ENCODE measurements around the gene MPST.
"Not testable (repeated sequence)": the region's sequence is repeated elsewhere in the genome, so short reads cannot be mapped to it uniquely, and the experiment has no call there.

MPST gene

DNA sequence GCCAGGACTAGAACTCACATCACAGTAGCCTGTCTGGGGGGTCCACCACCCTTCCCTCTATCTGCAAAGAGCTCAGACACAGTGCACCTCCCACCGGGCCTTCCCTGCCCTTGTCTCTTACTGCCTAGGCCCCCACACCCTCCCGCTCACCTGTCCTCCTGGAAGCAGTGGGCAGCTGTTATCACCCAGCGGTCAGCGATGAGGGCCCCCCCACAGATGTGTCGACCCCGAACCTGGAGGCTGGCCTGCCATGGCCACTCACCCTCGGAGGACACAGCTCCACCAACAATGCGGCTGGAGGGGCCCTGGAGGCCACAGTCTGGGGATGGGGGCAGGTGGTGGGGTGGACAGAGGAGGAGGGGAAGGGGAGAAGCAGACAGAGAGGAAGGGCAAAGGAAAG lies 50.8 kb downstream of the MPST start:
- no peak overlapping the region for H3K27ac ChIP-seq (ENCODE audit: low read length)
- WGBS (ENCODE audit: insufficient coverage, insufficient read length): no CpG with 5 or more reads among the region's 8 CpGs

DNA sequence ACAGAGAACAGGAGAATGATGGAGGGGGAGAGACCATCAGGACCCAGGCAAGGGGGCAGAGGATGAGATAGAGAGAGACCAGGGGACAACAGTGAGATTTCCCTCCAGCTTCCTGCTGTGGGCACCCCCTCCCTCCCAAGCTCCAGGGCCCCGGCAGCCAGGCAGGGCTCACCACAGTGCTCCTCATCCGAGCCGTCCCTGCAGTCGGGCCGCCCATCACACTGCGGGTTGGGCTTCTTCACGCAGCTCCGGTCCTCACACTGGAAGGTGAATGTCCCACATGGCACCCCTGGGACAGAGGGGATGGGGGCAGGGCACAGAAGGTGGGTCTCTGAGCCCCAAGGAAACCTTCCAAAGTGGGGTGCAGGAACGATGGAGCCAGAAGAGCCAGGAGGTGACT lies 51.2 kb downstream of the MPST start:
- Histone ChIP-seq H3K27me3 (ENCODE audit: control insufficient read depth, insufficient read depth, low read length) (peaks cover 16% of the 10 kb centered on the region), H3K4me3 (ENCODE audit: low read length) (no peak overlapping the region), H3K27ac (ENCODE audit: low read length) (no peak overlapping the region), H3K9me3 (ENCODE audit: control insufficient read depth, insufficient read depth, low read length) (no peaks in the 10 kb centered on the region), H3K36me3 (ENCODE audit: control insufficient read depth, insufficient read depth, low read length) (no peaks in the 10 kb centered on the region), H3K4me1 (ENCODE audit: control insufficient read depth, insufficient read depth, low read length) (no peaks in the 10 kb centered on the region)
- no CpG with 5 or more reads among the region's 9 CpGs for WGBS (ENCODE audit: insufficient coverage, insufficient read length)
- DNase-seq (ENCODE audit: low read depth, low spot score): no peak

More for the DNA sequence above, 50.8 kb downstream of the MPST start:
- Histone ChIP-seq H3K4me3 (ENCODE audit: low read length) (no peak overlapping the region), H3K4me1 (ENCODE audit: control insufficient read depth, insufficient read depth, low read length) (no peaks in the 10 kb centered on the region), H3K27me3 (ENCODE audit: control insufficient read depth, insufficient read depth, low read length) (peaks cover 16% of the 10 kb centered on the region), H3K9me3 (ENCODE audit: control insufficient read depth, insufficient read depth, low read length) (no peaks in the 10 kb centered on the region), H3K36me3 (ENCODE audit: control insufficient read depth, insufficient read depth, low read length) (no peaks in the 10 kb centered on the region)
- no peak for DNase-seq (ENCODE audit: low read depth, low spot score)

DNA sequence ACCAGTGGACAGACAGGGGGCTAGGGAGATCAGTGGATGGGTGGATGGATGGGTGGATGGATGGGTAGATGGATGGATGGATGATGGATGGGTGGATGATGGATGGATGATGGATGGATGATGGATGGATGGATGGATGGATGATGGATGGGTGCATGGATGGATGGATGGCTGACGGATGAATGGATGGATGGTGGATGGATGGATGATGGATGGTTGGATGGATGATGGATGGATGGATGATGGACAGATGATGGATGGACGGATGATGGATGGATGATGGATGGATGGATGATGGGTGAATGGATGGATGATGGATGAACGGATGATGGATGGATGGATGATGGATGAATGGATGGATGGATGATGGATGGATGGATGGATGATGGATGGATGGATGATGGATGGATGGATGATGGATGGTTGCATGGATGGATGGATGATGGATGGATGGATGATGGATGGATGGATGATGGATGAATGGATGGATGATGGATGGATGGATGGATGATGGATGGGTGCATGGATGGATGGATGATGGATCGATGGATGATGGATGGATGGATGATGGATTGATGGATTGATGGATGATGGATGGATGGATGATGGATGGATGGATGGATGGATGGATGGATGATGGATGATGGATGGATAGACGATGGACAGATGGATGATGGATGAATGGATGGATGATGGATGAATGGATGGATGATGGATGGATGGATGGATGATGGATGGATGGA lies 52.5 kb downstream of the MPST start:
- not testable (repeated sequence) for DNase-seq (ENCODE audit: low read depth, low spot score); H3K9me3 ChIP-seq (ENCODE audit: control insufficient read depth, insufficient read depth, low read length); H3K4me3 ChIP-seq (ENCODE audit: low read length); H3K27ac ChIP-seq (ENCODE audit: low read length); H3K4me1 ChIP-seq (ENCODE audit: control insufficient read depth, insufficient read depth, low read length); H3K36me3 ChIP-seq (ENCODE audit: control insufficient read depth, insufficient read depth, low read length)
- WGBS (ENCODE audit: insufficient coverage, insufficient read length): 100% methylated on average over 4 of the region's 5 CpGs
- H3K27me3 ChIP-seq (ENCODE audit: control insufficient read depth, insufficient read depth, low read length): peaks cover 17% of the 10 kb centered on the region

DNA sequence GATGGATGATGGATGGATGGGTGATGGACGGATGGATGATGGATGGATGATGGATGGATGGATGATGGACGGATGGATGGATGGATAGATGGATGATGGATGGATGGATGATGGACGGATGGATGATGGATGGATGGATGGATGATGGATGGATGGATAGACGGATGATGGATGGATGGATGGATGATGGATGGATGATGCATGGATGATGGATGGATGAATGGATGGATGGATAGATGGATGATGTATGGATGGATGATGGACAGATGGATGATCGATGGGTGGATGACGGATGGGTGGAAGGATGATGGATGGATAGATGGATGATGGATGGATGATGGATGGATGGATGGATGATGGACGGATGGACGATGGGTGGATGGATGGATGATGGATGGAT lies 53.1 kb downstream of the MPST start:
- H3K36me3 ChIP-seq (ENCODE audit: control insufficient read depth, insufficient read depth, low read length): no peaks in the 10 kb centered on the region
- peaks cover 18% of the 10 kb centered on the region for H3K27me3 ChIP-seq (ENCODE audit: control insufficient read depth, insufficient read depth, low read length)
- 100% methylated on average over 8 of the region's 8 CpGs for WGBS (ENCODE audit: insufficient coverage, insufficient read length)

DNA sequence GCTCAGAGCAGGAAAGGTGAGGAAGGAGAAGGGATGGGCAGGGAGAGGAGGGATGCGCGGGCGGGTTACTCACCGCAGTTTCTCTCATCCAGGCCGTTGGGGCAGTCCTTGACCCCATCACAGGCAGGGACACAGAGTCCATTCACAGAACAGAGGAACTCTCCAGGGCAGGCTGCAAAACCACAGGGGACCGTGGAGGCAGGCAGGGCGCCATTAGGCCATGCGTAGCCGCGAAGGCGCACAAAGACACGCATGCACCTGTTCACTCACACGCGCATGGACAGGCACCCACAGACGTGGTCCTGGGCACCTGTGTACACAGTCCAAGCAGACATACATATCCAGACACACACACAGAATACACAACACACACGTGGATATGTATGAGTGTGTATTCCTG lies 55.0 kb downstream of the MPST start:
- no peaks in the 10 kb centered on the region for H3K9me3 ChIP-seq (ENCODE audit: control insufficient read depth, insufficient read depth, low read length)
- no peak overlapping the region for H3K4me3 ChIP-seq (ENCODE audit: low read length)
- DNase-seq (ENCODE audit: low read depth, low spot score): no peak
- no peaks in the 10 kb centered on the region for H3K4me1 ChIP-seq (ENCODE audit: control insufficient read depth, insufficient read depth, low read length)
- H3K27me3 ChIP-seq (ENCODE audit: control insufficient read depth, insufficient read depth, low read length): peaks cover 13% of the 10 kb centered on the region
- no peak overlapping the region for H3K27ac ChIP-seq (ENCODE audit: low read length)
- WGBS (ENCODE audit: insufficient coverage, insufficient read length): no CpG with 5 or more reads among the region's 16 CpGs
- no peaks in the 10 kb centered on the region for H3K36me3 ChIP-seq (ENCODE audit: control insufficient read depth, insufficient read depth, low read length)

More for the DNA sequence above, 53.1 kb downstream of the MPST start:
- no peak overlapping the region for H3K4me3 ChIP-seq (ENCODE audit: low read length)
- DNase-seq (ENCODE audit: low read depth, low spot score): no peak
- H3K4me1 ChIP-seq (ENCODE audit: control insufficient read depth, insufficient read depth, low read length): no peaks in the 10 kb centered on the region
- H3K27ac ChIP-seq (ENCODE audit: low read length): no peak overlapping the region
- H3K9me3 ChIP-seq (ENCODE audit: control insufficient read depth, insufficient read depth, low read length): no peaks in the 10 kb centered on the region

DNA sequence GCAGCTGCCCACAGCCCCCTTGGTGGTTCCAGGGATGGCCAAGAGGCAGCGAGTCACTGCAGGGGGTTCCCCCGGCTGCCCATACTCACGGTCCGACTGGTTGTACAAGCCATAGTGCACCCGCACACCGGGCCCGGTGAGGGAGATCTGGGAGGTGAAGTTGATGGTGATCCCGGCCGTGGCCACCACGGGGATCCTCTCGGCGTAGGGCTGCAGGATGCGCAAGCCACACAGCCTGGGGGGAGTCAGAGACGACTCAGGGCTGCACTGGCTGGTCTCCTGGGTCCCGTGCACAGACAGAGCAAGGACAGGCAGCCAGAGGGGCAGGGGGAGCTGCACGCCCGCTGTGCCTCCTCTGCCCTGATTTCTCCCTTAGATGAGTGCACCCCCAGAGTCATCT lies 55.5 kb downstream of the MPST start:
- H3K4me1 ChIP-seq (ENCODE audit: control insufficient read depth, insufficient read depth, low read length): no peaks in the 10 kb centered on the region
- no CpG with 5 or more reads among the region's 17 CpGs for WGBS (ENCODE audit: insufficient coverage, insufficient read length)
- no peaks in the 10 kb centered on the region for H3K9me3 ChIP-seq (ENCODE audit: control insufficient read depth, insufficient read depth, low read length)
- no peak overlapping the region for H3K27ac ChIP-seq (ENCODE audit: low read length)
- no peak for DNase-seq (ENCODE audit: low read depth, low spot score)
- H3K36me3 ChIP-seq (ENCODE audit: control insufficient read depth, insufficient read depth, low read length): no peaks in the 10 kb centered on the region
- peaks cover 10% of the 10 kb centered on the region for H3K27me3 ChIP-seq (ENCODE audit: control insufficient read depth, insufficient read depth, low read length)
- no peak overlapping the region for H3K4me3 ChIP-seq (ENCODE audit: low read length)

DNA sequence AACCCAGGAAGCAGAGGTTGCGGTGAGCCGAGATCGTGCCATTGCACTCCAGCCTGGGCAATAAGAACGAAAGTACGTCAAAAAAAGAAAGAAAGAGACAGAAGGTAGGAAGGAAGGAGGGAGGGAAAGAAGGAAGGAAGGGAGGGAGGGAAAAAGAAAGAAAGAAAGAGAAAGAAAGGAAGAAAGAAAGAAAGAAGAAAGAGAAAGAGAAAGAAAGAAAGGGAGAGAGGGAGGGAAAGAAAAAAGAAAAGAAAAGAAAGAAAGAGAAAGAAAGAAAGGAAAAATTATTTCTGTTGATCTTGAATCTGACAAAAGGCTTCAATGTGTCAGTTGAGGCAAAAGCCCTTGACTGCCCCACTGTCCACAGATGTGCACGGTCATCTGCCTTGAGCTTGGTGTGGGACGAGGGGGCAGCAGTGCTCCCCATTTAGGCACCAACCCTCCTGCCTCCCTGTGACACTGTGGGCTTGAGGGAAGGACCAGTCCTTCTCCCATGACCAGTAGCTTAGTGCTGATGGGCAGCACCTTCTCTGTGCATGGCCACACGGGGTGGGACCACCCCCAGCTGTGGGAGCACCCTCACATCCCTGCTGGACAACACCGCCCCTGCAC lies 56.4 kb downstream of the MPST start:
- Histone ChIP-seq H3K36me3 (ENCODE audit: control insufficient read depth, insufficient read depth, low read length) (no peaks in the 10 kb centered on the region), H3K4me3 (ENCODE audit: low read length) (no peak overlapping the region), H3K4me1 (ENCODE audit: control insufficient read depth, insufficient read depth, low read length) (no peaks in the 10 kb centered on the region), H3K9me3 (ENCODE audit: control insufficient read depth, insufficient read depth, low read length) (no peaks in the 10 kb centered on the region), H3K27me3 (ENCODE audit: control insufficient read depth, insufficient read depth, low read length) (peaks cover 7% of the 10 kb centered on the region), H3K27ac (ENCODE audit: low read length) (no peak overlapping the region)
- WGBS (ENCODE audit: insufficient coverage, insufficient read length): no CpG with 5 or more reads among the region's 9 CpGs
- no peak for DNase-seq (ENCODE audit: low read depth, low spot score)

DNA sequence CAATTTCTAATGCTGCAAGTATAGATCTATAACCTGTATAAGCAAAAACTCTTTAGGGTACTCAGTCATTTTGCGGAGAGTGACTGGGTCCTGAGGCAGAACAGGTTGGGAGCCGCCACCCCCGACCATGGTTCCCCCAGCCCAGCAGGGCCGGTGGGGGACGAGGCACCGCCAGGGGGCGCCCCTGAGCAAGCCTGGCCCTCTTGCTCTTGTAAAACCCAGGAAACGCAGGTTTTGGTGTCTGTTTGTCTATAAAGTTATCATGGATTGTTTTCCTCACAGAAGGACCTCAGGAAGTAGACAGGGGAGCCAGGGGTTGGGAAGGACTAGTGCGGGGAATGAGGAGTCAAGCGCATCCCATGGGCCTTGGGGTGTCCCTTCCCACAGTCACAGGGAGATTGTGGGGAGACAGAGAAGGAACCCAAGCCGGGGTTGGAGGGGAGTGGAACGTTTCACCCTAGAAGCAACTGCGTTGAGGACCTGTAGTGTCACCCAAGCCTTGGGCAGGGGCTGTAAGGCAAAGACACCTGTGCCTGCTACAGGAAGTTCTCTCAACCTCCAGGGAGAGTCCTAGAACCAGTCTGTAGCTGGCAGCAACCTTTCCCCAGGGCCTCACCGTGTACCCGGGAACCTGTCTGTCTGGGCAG lies 58.4 kb downstream of the MPST start:
- Histone ChIP-seq H3K27me3 (ENCODE audit: control insufficient read depth, insufficient read depth, low read length) (peaks cover 2% of the 10 kb centered on the region; the same call in 1 of the 2 replicates), H3K36me3 (ENCODE audit: control insufficient read depth, insufficient read depth, low read length) (no peaks in the 10 kb centered on the region), H3K4me3 (ENCODE audit: low read length) (no peak overlapping the region), H3K27ac (ENCODE audit: low read length) (no peak overlapping the region), H3K4me1 (ENCODE audit: control insufficient read depth, insufficient read depth, low read length) (no peaks in the 10 kb centered on the region), H3K9me3 (ENCODE audit: control insufficient read depth, insufficient read depth, low read length) (no peaks in the 10 kb centered on the region)
- no CpG with 5 or more reads among the region's 15 CpGs for WGBS (ENCODE audit: insufficient coverage, insufficient read length)
- no peak for DNase-seq (ENCODE audit: low read depth, low spot score)

DNA sequence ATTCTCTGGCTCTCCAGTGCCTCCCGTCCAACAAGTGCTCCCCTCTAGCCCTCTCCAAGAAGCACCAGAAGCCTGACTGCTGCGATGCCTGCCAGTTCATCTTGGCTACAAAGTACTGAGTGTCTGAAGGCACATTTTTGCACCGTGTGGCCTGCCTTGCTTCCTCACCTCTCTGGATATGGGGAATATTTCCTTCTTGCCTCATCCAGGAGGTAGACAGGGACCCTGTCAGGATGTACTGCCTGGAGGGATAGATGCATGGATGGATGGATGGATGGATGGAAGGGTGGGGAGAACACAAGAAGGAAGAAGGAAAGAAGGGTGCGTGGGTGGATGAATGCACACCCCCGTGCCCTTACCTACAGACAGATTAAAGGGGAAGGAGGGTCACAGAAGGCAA lies 59.6 kb downstream of the MPST start:
- H3K27me3 ChIP-seq (ENCODE audit: control insufficient read depth, insufficient read depth, low read length): peaks cover 2% of the 10 kb centered on the region; the same call in 1 of the 2 replicates
- no CpG with 5 or more reads among the region's 5 CpGs for WGBS (ENCODE audit: insufficient coverage, insufficient read length)
- no peaks in the 10 kb centered on the region for H3K9me3 ChIP-seq (ENCODE audit: control insufficient read depth, insufficient read depth, low read length)
- H3K27ac ChIP-seq (ENCODE audit: low read length): no peak overlapping the region
- H3K4me1 ChIP-seq (ENCODE audit: control insufficient read depth, insufficient read depth, low read length): no peaks in the 10 kb centered on the region
- no peak overlapping the region for H3K4me3 ChIP-seq (ENCODE audit: low read length)
- no peaks in the 10 kb centered on the region for H3K36me3 ChIP-seq (ENCODE audit: control insufficient read depth, insufficient read depth, low read length)
- no peak for DNase-seq (ENCODE audit: low read depth, low spot score)
